ENCODE measurements around the gene ANAPC16. TPM values are rescaled to one million over a fixed set of nuclear protein-coding genes. Genes with fewer than 3 reads are reported as not detected.

The ANAPC16 gene
- total and polyA plus RNA-seq, 2 donors (not counting 1 experiment from before 2014, with no cell fraction given) = 104 to 132 TPM

- Mint-ChIP-seq H3K9me3 (ENCODE audit: insufficient read depth) (no peaks in the 10 kb centered on the region), H3K4me3 (peak overlapping the region; percentile 79), H3K27ac (peak overlapping the region; percentile 85), H3K4me1 (peaks cover 58% of the 10 kb centered on the region), H3K27me3 (no peaks in the 10 kb centered on the region)
- Histone ChIP-seq H2AFZ (ENCODE audit: insufficient read depth, low read depth, low read length, poor library complexity, severe bottlenecking) (no peak overlapping the region), H3K9ac (ENCODE audit: low read length) (peak overlapping the region; percentile 53), H3K79me2 (ENCODE audit: control insufficient read depth, insufficient read depth, low read length) (peaks cover 86% of the 10 kb centered on the region), H3K27me3 (replicated peaks in 1 of 4; ENCODE audit: control extremely low read depth in 1 of 4, control insufficient read depth in 3 of 4, insufficient read depth in 4 of 4, low read length in 3 of 4) (no peaks in the 10 kb centered on the region), H3K36me3 (replicated peaks in 1 of 2; ENCODE audit: control extremely low read depth in 1 of 2, control insufficient read depth in 1 of 2, extremely low read depth in 1 of 2, insufficient read depth in 2 of 2, low read length in 1 of 2) (peaks cover 0 to 17% of the 10 kb centered on the region in 2 experiments), H3K27ac (ENCODE audit: low read length in 2 of 2) (peak overlapping the region; percentile 60 to 72), H3K4me2 (replicated peaks; ENCODE audit: low read depth, low read length, poor library complexity, severe bottlenecking) (peak overlapping the region; percentile 74), H4K20me1 (ENCODE audit: control insufficient read depth, insufficient read depth, low read length, poor library complexity, severe bottlenecking) (peaks cover 20% of the 10 kb centered on the region), H3K4me3 (ENCODE audit: control extremely low read depth in 1 of 5, extremely low read depth in 1 of 5, insufficient read depth in 1 of 5, low read depth in 2 of 5, low read length in 4 of 5) (peak overlapping the region in 4 of 5 experiments; percentile 1 to 52 (median 30)), H3K9me3 (ENCODE audit: control extremely low read depth in 1 of 3, control insufficient read depth in 2 of 3, insufficient read depth in 1 of 3, low read length in 2 of 3) (no peaks in the 10 kb centered on the region), H3K4me1 (ENCODE audit: control insufficient read depth in 2 of 2, insufficient read depth in 2 of 2, low read length in 2 of 2) (peaks cover 50 to 68% of the 10 kb centered on the region in 2 donors)
- ATAC-seq (ENCODE audit: low read depth) (no peak), DNase-seq (no peak)
- intact Hi-C loops (cut with micrococcal nuclease) = loop anchor here (1.0 to 5.0 kb wide), 8 partner anchors 30 to 474 kb away; partner anchors contain the start of genes MCU and MICU1
- TF ChIP-seq CTCF (IDR thresholded peaks at IDR 0.05) (no peak), EZH2 (IDR thresholded peaks at IDR 0.05; ENCODE audit: borderline replicate concordance, insufficient read depth, low read depth, low read length, poor library complexity, severe bottlenecking) (no peak)
- ChIA-PET CTCF (interaction anchor here (0.6 to 13.3 kb wide), 15 partner anchors 10 to 170 kb away, joined by 3 to 170 read pairs (median 4); no protein-coding TSS in a partner anchor), POLR2A (interaction anchor here (0.6 to 3.4 kb wide), 10 partner anchors 42 to 216 kb away, joined by 3 to 25 read pairs (median 4); partner anchors contain the start of gene DDIT4)
- WGBS (ENCODE audit: insufficient coverage) = 23% methylated on average over 2 of the region's 2 CpGs
Measured at GRCh38 chr10:72218726-72219125, 2.9 kb downstream of the ANAPC16 start.

GRCh38 chr10:72219235-72219814 is 3.5 kb downstream of the ANAPC16 start:
- ATAC-seq (ENCODE audit: low read depth) = no peak
- H3K27me3 Mint-ChIP-seq = no peaks in the 10 kb centered on the region
- Histone ChIP-seq H2AFZ (ENCODE audit: insufficient read depth, low read depth, low read length, poor library complexity, severe bottlenecking) (no peak overlapping the region), H3K36me3 (replicated peaks in 1 of 2; ENCODE audit: control extremely low read depth in 1 of 2, control insufficient read depth in 1 of 2, extremely low read depth in 1 of 2, insufficient read depth in 2 of 2, low read length in 1 of 2) (peaks cover 0 to 23% of the 10 kb centered on the region in 2 experiments), H3K9ac (ENCODE audit: low read length) (peak overlapping the region; percentile 53), H3K4me2 (replicated peaks; ENCODE audit: low read depth, low read length, poor library complexity, severe bottlenecking) (peak overlapping the region; percentile 74), H3K79me2 (ENCODE audit: control insufficient read depth, insufficient read depth, low read length) (peaks cover 86% of the 10 kb centered on the region), H3K4me1 (ENCODE audit: control insufficient read depth in 2 of 2, insufficient read depth in 2 of 2, low read length in 2 of 2) (peaks cover 56 to 74% of the 10 kb centered on the region in 2 donors), H3K27me3 (replicated peaks in 1 of 4; ENCODE audit: control extremely low read depth in 1 of 4, control insufficient read depth in 3 of 4, insufficient read depth in 4 of 4, low read length in 3 of 4) (no peaks in the 10 kb centered on the region), H4K20me1 (ENCODE audit: control insufficient read depth, insufficient read depth, low read length, poor library complexity, severe bottlenecking) (peaks cover 23% of the 10 kb centered on the region), H3K27ac (ENCODE audit: low read length in 2 of 2) (peak overlapping the region; percentile 60 to 72), H3K4me3 (ENCODE audit: control extremely low read depth in 1 of 5, extremely low read depth in 1 of 5, insufficient read depth in 1 of 5, low read depth in 2 of 5, low read length in 4 of 5) (peak overlapping the region in 3 of 5 experiments; percentile 20 to 52 (median 41)), H3K9me3 (ENCODE audit: control extremely low read depth in 1 of 3, control insufficient read depth in 2 of 3, insufficient read depth in 1 of 3, low read length in 2 of 3) (no peaks in the 10 kb centered on the region)
- no peak for TF ChIP-seq EZH2 (IDR thresholded peaks at IDR 0.05; ENCODE audit: borderline replicate concordance, insufficient read depth, low read depth, low read length, poor library complexity, severe bottlenecking)
- TF ChIP-seq CTCF (IDR thresholded peaks at IDR 0.05) = no peak
- CTCF ChIA-PET = interaction anchor here (0.6 to 13.3 kb wide), 13 partner anchors 9 to 170 kb away, joined by 3 to 170 read pairs (median 5); no protein-coding TSS in a partner anchor
- peak overlapping the region; percentile 79 for H3K4me3 Mint-ChIP-seq
- no CpG with 5 or more reads among the region's 6 CpGs for WGBS (ENCODE audit: insufficient coverage)
- peaks cover 62% of the 10 kb centered on the region for H3K4me1 Mint-ChIP-seq
- POLR2A ChIA-PET = interaction anchor here (1.2 to 3.4 kb wide), 6 partner anchors 42 to 112 kb away, joined by 3 to 25 read pairs (median 5); partner anchors contain the start of gene DDIT4
- peak; percentile 28 for DNase-seq
- H3K9me3 Mint-ChIP-seq (ENCODE audit: insufficient read depth) = no peaks in the 10 kb centered on the region
- peak overlapping the region; percentile 85 for H3K27ac Mint-ChIP-seq
- intact Hi-C loops (cut with micrococcal nuclease) = loop anchor here (5.0 kb wide), 4 partner anchors 43 to 473 kb away; partner anchors contain the start of genes MCU and MICU1

Data from B cell (primary cell).